Measurements from ENCODE around the gene SNHG17. TPM values are rescaled to one million over a fixed set of nuclear protein-coding genes. Genes with fewer than 3 reads are reported as not detected.

SNHG17 gene
- total RNA-seq, 4 donors from 2014 or later = 13.3 to 38.4 (median 18.7) TPM

DNA sequence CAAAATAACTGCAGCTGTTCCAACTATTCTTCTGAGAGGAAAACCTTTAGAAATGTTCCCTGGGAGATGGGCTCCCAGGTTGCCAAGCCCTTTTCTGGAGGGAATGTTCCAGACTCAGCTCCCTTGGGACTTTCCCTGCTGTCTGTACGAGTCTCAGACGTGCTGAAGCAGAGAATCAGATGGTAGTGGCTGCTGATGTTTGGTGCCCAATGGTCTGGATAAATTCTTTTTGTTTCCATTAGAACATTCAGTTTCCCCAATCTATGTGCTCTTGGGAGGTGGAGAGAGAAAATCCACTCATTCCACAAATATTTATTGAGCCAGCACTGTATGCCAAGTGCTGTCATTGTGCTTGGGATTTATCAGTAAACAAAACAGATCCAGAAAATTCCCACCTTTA is 40.0 kb downstream of the SNHG17 start:
- Histone ChIP-seq H3K27ac (no peak overlapping the region), H3K9me3 (no peaks in the 10 kb centered on the region), H3K36me3 (no peaks in the 10 kb centered on the region), H3K4me1 (no peaks in the 10 kb centered on the region), H3K27me3 (no peaks in the 10 kb centered on the region), H3K4me3 (replicated peaks in 1 of 3) (no peak overlapping the region)
- WGBS, 2 donors = 9 to 21% methylated on average over 2 of the region's 2 CpGs
- no peak for DNase-seq
- intact Hi-C loops (cut with DNase I) = no loop called here
- TF ChIP-seq POLR2A (IDR thresholded peaks at IDR 0.05) = no peak
- TF ChIP-seq, protein P1, sequence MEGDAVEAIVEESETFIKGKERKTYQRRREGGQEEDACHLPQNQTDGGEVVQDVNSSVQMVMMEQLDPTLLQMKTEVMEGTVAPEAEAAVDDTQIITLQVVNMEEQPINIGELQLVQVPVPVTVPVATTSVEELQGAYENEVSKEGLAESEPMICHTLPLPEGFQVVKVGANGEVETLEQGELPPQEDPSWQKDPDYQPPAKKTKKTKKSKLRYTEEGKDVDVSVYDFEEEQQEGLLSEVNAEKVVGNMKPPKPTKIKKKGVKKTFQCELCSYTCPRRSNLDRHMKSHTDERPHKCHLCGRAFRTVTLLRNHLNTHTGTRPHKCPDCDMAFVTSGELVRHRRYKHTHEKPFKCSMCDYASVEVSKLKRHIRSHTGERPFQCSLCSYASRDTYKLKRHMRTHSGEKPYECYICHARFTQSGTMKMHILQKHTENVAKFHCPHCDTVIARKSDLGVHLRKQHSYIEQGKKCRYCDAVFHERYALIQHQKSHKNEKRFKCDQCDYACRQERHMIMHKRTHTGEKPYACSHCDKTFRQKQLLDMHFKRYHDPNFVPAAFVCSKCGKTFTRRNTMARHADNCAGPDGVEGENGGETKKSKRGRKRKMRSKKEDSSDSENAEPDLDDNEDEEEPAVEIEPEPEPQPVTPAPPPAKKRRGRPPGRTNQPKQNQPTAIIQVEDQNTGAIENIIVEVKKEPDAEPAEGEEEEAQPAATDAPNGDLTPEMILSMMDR (IDR thresholded peaks at IDR 0.05) = no peak

DNA sequence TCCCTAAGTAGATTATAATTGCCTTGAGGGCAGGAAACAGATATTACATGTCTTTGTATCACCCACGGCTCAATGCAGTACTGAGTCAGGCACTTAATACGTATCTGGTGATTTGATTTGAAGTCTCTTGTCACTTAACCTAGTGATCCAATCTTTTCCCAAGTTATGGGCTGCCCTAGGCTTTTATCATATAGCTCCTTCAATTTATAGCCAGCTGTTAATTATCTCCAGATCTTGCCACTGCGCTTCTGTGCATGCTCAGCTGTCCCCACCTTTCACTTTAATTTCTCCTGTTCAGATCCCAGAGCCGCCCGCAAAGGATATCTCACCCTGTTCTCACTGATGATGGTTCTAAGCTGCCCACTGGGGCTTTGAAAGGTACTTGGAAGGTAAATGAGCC is 41.9 kb downstream of the SNHG17 start:
- TF ChIP-seq, protein P1 (IDR thresholded peaks at IDR 0.05) = no peak
- TF ChIP-seq POLR2A (IDR thresholded peaks at IDR 0.05) = no peak
- Histone ChIP-seq H3K27me3 (no peaks in the 10 kb centered on the region), H3K36me3 (no peaks in the 10 kb centered on the region), H3K4me1 (no peaks in the 10 kb centered on the region), H3K27ac (no peak overlapping the region), H3K4me3 (replicated peaks in 1 of 3) (no peak overlapping the region), H3K9me3 (no peaks in the 10 kb centered on the region)
- intact Hi-C loops (cut with DNase I) = no loop called here
- DNase-seq = no peak
- WGBS, 2 donors = 83 to 86% methylated on average over 5 of the region's 5 CpGs

DNA sequence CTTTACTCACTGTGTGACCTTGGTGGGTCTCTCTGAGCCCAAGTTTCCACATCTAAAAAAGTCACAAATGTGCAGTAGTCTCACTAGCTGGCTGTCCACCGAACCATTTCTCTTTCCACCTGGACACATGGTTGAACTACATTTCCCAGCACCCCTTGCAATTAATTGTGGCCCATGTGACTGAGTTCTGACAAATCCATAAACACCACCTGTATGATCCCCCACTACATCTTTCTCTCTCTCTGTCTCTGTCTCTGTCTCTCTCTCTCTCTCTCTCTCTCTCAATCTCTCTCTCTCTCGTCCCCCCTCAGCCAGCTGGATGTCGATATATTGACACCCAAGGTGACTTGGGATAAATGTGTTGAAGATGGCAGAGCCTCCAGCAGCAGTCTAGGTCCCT is 42.8 kb downstream of the SNHG17 start:
- Histone ChIP-seq H3K9me3 (no peaks in the 10 kb centered on the region), H3K4me3 (replicated peaks in 1 of 3) (no peak overlapping the region), H3K36me3 (no peaks in the 10 kb centered on the region), H3K4me1 (no peaks in the 10 kb centered on the region), H3K27me3 (no peaks in the 10 kb centered on the region), H3K27ac (no peak overlapping the region)
- DNase-seq = no peak
- TF ChIP-seq, protein P1 (IDR thresholded peaks at IDR 0.05) = no peak
- no peak for TF ChIP-seq POLR2A (IDR thresholded peaks at IDR 0.05)
- 71 to 74% methylated on average over 3 of the region's 3 CpGs for WGBS, 2 donors
- intact Hi-C loops (cut with DNase I) = no loop called here

DNA sequence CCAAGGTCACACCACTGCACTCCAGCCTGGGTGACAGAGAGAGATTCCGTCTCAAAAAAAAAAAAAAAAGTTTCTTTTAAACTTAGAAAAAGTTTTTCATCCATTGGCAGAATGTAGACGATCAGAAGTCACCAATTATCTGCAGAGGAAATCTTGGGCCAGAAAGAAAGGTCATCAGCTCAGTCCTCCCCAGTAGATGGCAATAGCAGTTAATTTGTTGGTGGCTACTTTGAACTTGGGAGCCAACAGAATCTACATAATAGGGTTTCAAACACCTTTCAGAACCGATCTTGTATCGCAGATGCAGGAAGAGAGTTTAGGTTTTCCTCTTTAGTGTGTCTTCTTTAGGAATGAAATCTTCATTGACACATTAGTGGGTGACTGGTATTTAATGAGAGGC is 47.2 kb downstream of the SNHG17 start:
- intact Hi-C loops (cut with DNase I) = no loop called here
- Histone ChIP-seq H3K9me3 (no peaks in the 10 kb centered on the region), H3K36me3 (no peaks in the 10 kb centered on the region), H3K27me3 (no peaks in the 10 kb centered on the region), H3K4me3 (replicated peaks in 1 of 3) (no peak overlapping the region), H3K27ac (no peak overlapping the region), H3K4me1 (no peaks in the 10 kb centered on the region)
- no peak for TF ChIP-seq POLR2A (IDR thresholded peaks at IDR 0.05)
- TF ChIP-seq, protein P1 (IDR thresholded peaks at IDR 0.05) = no peak
- DNase-seq = no peak
- 71 to 76% methylated on average over 4 of the region's 4 CpGs for WGBS, 2 donors

DNA sequence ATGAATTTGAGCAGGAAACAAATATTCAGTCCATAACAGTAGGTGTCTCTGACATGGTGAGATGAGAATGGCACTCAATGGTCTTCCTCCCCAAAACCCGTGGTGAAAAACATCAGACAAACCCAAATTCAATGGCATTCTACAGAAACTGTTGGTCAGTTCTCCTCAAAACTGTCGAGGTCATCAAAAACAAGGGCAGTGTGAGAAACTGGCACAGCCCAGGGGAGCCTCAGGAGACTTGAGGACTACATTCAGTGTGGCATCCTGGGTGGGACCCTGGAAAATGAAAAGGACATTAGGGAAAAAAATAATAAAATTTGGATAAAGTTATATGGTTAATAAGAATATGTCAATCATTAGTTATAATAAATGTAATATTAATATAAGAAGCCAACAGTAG is 48.3 kb downstream of the SNHG17 start:
- H3K27ac ChIP-seq = no peak overlapping the region
- H3K4me1 ChIP-seq = no peaks in the 10 kb centered on the region
- H3K36me3 ChIP-seq = no peaks in the 10 kb centered on the region
- H3K27me3 ChIP-seq = no peaks in the 10 kb centered on the region
- H3K4me3 ChIP-seq (replicated peaks in 1 of 3) = no peak overlapping the region
- DNase-seq = no peak
- 72 to 76% methylated on average over 2 of the region's 2 CpGs for WGBS, 2 donors
- no peaks in the 10 kb centered on the region for H3K9me3 ChIP-seq
- intact Hi-C loops (cut with DNase I) = no loop called here
- TF ChIP-seq POLR2A (IDR thresholded peaks at IDR 0.05) = no peak
- TF ChIP-seq, protein P1 (IDR thresholded peaks at IDR 0.05) = no peak

Measured in thyroid gland (tissue), 4 donors.